GM18909 (cell line): ENCODE results near the gene ITGA11.

Source experiments
- ATAC-seq: cut with Tn5 transposase; IDR thresholded peaks from one replicate; pipeline ENCODE4 v1.9.1; 2021; ENCODE audit warnings: mild to moderate bottlenecking; ENCODE audit not compliant: unreplicated experiment, poor library complexity

Gene ITGA11, protein sequence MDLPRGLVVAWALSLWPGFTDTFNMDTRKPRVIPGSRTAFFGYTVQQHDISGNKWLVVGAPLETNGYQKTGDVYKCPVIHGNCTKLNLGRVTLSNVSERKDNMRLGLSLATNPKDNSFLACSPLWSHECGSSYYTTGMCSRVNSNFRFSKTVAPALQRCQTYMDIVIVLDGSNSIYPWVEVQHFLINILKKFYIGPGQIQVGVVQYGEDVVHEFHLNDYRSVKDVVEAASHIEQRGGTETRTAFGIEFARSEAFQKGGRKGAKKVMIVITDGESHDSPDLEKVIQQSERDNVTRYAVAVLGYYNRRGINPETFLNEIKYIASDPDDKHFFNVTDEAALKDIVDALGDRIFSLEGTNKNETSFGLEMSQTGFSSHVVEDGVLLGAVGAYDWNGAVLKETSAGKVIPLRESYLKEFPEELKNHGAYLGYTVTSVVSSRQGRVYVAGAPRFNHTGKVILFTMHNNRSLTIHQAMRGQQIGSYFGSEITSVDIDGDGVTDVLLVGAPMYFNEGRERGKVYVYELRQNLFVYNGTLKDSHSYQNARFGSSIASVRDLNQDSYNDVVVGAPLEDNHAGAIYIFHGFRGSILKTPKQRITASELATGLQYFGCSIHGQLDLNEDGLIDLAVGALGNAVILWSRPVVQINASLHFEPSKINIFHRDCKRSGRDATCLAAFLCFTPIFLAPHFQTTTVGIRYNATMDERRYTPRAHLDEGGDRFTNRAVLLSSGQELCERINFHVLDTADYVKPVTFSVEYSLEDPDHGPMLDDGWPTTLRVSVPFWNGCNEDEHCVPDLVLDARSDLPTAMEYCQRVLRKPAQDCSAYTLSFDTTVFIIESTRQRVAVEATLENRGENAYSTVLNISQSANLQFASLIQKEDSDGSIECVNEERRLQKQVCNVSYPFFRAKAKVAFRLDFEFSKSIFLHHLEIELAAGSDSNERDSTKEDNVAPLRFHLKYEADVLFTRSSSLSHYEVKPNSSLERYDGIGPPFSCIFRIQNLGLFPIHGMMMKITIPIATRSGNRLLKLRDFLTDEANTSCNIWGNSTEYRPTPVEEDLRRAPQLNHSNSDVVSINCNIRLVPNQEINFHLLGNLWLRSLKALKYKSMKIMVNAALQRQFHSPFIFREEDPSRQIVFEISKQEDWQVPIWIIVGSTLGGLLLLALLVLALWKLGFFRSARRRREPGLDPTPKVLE

DNA sequence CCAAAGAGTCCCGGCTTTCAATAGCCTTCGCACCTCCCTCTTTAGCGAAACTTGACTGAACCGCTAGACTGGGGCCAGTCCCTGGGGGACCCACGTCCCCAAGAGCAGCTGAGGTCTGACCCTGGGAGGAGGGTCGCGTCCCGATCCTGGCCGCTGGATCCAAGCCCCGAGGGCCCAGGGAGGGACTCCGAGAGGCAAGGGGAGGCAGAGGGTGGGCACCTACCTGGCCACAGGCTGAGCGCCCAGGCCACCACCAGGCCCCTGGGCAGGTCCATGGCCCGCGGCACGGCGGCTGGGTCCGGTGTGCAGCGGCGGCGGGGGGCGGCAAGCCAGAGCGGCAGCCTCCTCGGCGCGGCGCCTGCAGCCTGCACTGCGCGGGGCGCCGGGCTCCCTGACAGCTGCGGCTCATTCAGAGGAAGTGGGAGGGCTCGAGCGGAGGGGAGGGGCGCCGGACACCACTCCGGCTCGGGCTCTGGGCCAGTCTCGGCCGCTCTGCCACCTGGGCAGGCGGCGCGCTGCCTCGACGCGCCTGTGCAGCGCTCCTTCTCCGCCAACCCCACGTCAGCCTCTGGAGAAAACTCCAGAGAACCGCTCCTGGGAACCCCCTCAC is at the start of gene ITGA11:
TSS of gene ITGA11 (minus strand) at position 372 of the 610 bp plus-strand sequence. CDS start at position 275, 97 bp downstream.
- ATAC-seq = peak; percentile 54

DNA sequence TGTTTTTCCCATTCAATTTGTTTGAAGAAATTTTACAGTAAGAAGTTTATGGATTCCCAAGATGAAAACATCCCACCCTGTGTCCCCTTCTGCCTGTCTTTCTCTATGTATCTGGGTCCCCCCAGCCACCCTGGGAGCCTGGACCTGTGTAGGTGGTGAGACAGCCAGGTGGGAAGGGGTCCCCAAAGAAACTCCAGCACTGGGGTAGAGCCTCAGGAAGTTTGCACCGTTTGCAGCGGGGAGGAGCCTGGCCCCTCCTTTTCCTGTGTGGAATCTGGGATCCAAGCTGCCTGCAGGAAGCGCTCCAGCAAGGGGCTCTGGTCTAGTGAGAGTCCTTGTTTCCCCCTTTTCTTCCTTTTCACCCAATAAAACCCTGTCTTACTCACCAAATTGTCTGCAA is 49.4 kb upstream of the ITGA11 start:
- ATAC-seq = no peak

DNA sequence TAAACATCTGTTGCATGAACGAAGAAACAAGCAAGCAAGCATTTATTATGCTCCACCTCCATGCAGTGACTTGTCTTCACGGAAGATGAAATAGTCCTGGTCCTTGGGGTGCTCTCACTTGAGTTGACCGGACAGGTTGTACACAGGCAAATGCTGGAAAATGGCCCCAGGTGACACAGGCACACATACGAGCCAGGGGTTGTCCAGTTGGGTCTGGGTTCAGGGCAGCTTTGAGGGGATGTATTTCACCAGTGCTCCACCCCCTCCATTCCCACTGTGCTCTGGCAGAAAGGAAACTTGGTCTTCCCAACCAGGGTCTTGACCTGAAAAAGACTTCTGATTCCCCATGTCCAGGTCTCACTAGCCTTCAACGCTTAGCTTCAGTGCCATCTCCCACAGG is 48.3 kb upstream of the ITGA11 start:
- ATAC-seq = no peak

DNA sequence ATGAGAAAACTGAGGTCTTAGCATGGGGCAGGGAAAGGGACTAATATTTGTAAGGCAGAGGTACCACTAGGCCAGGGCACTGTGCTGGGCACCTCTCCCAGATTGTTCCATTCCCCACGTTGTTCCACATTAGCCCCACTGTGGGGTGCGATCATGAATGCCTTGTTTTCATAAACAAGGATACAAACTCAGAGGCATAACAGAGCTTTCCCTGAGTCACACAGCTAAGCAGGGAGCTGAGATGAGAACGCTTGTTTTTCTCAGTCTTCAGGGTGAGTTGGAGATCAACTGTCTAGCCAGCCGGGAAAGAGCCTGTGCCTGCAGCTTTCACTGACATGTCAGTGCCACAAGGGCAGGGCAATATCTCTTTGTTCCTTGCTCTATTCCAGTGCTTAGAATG is 47.9 kb upstream of the ITGA11 start:
- ATAC-seq = no peak

DNA sequence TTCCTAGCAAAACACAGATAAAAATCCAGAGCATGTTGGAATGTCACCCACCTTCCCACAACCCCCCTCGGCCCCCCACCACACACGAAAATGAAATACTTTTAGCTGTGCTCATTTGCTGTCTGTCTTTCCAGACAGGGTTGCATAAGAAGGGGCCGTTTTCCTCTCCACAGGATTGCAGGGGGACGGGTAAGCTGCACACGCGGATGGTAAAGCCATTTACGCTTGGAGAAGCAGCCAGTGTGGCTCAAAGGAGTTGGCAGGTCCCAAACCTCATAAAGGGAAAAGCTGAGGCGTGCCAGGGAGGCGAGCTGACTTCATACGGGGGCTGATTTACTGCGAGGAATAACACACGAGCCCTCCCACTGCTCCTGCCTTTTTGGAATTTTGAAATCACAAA is 47.4 kb upstream of the ITGA11 start:
- ATAC-seq = no peak

DNA sequence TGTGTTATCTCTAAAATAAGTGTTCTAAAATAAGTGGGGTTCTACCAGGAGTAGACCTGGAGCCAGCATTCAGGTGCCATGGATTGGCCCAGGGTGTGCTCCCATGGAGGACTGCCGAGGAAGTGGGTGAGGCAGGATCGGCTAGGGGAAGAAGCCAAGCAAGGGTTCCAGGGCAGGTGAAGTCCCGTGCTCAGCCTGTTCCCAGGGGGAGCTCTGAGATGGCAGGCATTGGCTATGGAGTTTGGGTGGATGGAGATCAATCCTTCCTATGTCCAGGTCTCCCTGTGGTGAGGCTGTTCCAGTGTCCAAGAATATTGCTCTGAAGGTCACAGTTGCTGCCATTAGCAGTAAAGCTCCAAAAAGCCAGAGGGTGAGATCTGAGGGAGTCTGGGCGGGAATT is 46.9 kb upstream of the ITGA11 start:
- no peak for ATAC-seq

DNA sequence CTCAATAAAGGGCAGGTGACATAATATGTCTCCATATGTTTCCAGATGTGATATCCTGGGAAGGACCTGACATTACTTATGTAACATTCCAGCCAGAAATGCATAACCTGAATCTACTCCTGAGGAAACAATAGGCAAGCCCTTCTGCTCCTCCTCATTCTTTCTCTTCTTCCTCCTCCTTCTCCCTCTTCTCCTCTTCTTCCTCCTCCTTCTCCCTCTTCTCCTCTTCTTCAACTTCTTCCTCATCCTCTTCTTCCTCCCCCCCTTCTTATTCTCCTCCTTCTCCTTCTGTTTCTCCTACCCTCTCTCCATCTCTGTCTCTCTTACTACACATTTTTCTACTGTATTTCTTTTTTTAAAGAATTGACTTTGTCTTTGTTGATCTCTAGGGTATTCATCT is 43.5 kb upstream of the ITGA11 start:
- ATAC-seq = no peak

DNA sequence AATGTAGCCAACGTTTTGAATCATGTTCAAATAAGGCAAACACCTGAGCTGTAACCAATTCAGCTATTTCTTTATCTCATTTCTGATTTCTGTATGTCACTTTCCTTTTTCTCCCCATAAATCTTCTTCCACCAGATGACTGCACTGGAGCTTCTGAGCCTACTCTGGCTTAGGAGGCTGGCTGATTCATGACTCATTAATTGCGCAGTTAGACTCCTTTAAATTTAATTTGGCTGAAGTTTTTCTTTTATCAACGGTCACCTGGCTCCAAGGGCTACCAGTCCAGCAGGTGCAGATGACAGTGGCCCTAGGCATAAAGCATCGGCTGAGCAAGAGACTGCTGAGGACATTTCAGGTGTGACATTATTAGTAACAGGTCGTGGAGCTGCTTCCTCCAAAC is 39.6 kb upstream of the ITGA11 start:
- ATAC-seq = no peak

DNA sequence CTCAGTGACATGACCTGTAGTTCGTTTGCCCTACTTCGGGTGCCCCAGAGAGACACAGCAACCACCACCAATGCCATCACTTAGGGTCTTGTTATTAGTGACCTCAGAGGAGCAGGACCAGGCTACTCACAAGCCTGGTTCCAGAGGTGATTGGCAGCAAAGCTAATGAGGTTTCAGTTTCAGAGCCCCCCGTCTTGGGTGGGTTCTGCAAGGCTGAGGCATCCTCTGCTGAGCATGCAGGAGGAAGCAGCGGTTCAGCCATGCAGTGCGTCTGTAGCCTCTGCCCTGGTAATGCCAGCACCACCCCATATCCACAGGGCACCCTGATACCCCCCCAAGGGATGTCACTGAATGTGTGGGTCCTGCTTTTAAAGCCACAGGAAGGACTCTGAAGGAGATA is 39.0 kb upstream of the ITGA11 start:
- no peak for ATAC-seq

DNA sequence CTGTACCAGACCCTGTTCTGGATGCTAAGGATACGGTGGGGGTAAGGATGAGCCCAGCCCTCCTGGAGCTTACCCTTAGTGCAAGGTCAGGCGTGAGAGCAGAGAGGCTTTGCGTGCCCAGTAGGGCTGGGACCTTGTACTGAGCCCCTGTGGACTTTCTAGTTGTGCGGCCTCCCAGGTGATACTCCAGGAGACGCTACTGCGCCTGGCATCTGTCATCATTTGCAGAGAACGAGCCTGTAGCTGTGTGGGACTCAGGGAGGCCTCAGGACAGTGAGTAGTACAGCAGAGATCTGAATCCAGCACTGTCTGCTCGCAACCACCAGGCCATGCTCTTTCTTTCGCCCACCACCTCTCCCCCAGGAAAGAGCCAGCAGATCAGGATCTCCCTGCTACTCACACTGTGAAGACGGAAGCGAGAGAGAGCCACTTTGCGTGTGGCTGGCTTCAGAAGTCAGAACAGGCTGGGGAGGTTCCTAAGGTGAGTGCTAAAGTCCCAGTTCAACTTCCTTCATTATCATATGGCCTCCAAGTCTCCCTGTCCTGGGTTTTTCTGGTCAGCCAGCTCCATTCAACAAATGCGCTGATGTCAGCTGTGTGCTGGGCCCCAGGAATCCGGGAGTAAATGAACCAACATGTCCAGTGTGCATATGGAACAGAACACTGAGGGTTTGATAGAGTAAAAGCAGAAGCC is 38.2 kb upstream of the ITGA11 start:
- no peak for ATAC-seq

DNA sequence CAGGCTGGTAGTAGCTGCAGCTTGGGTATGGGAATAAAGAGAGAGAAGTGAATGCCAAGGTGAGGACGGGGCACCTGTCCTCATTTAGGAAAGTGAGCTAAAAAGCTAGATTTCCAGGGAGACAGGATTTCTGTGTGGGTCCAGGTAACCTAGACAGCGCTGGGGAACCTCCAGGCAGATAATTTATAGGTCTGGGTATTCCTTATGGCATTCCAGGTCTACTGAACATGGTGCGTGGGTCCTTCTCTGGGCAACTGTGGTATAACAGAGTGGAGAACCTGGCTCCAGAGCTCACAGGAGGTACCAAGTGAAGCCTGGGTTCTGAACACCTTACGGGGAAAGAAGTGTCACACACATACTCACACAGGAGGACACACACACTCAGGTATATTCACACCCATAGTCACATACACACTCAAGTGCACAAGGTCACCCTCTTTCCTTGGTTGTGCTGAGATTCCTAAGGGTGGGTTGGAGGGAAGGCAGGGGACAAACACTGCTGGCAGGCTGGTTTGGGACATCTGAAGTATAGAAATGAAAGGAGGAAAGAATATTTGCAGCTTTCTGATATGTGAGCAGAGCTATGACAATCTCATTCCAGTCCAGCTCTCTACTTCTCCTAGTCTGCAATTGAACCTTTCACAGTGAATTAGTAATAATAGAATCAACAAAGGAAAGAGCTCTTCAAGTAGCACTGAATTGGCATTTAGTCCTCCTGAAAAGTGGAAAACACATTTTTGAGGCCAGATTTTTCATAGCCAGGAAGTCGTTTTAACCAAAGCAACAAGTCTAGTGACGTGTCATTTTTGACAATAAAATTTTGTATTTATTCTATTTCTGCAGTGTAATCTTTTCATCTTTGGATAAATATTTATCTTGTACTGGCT is 37.4 kb upstream of the ITGA11 start:
- no peak for ATAC-seq

DNA sequence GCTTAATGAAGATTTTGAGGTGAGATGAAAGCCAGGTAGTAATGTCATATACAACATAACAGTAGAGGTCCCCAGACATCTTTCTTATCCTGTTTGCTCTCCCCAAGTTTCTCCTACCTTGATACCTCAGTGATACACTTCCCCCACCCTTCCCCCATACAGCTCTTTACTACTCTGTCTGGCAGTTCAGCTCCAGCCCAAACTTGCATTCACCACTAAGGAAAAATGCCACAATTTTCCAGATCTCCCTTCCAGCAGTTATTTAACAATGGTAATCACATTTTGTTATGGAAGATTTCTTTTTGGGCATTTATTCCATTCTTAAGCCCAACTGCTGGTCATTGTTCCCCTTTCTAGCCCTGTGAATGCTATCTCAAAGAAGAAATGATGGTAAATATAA is 34.9 kb upstream of the ITGA11 start:
- ATAC-seq = no peak

DNA sequence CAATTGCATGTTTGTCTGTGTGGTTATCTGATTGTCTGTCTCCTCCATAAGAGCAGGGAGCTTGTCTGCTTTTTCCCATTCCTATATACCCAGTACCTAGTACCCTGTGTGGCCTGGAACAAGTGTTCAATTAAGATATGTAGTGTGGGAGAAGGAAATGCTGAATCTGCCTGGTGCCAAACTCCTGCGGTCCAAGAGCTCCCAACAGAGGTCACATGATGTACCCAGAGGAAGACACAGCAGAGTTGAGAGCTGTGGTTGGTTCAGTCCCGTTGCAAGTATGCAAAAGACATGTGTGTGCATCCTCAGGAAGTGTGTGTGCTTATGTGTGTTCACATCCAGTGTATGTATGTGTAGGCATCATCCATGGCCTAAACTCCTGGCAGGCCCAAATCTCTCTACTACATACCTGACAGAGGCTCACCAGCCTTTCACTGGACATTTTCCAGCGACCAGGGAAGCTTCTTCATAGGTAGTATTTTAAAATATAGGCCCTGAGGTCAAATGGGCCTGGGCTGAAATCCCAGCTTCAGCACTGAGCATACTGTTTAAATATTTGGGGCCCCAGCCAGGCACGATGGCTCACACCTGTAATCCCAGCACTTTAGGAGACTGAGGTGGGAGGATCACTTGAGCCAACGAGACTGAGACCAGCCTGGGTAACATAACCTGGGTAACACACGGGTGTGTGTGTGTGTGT is 34.0 kb upstream of the ITGA11 start:
- no peak for ATAC-seq

DNA sequence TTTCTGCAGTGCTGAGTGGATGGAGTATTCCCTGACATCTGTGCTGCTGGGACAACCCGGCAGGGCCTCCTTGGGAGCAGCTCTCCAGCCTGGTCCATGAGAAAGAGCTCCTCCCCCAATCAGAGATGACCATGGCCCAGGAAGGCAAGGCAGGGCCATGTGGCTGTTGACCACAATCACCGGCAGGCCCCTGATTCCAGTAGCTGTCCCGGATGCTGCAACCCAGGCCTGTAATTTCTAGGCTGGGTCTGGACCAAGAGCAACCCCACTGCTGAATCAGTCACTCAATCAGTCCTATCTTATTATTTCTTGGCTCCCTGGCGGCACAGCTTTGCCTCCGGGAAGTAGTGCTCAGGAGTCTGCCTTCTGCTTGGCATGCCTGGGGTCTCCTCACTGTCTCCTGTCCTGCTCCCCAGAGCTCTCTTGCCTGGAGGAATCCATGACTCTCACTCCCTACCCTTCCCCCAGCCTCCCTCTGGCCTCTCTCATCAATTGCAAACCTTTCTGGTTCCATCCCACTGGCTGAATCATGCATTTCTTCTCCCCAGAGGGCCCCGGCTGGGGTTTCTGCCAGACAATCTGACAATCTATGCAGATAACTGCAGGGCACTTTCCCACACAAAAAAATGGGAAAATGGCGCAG is 32.6 kb upstream of the ITGA11 start:
- ATAC-seq = no peak

DNA sequence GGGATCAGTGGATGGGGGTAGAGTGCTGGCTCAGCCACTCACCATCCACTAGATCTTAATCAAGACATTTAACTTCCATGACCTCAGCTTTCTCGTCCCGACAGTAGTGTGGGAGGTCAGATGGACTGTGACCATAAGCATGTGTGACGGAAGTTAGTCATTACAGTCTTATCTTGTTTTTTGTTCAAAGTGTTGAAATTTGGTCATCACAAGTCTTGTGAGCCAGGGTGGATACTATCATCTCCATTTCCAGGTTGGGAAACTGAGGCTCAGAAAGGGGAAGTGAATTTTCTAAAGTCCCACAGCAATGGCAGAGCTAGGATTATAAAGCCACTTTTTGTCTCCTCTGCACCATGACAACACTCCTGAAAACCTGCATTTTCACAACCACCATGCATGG is 32.0 kb upstream of the ITGA11 start:
- ATAC-seq = no peak

DNA sequence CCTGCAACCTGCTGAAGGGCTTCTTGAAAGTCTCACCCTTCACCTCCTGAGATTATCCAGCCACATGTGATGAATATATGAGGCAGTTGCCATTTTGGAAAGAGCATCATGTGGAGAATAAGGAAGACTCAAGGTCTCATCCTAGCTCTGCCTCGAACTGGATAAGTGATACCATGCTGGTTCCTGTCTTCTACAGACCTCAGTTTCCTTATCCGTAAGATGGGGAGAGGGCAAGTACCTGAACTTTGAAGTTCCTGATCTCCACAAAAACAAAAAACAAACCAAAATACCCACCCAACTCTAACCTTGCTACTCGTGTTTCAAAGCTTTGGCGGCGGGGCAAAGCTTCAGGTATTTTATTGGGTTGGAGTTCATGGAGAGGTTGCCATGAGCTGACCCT is 31.5 kb upstream of the ITGA11 start:
- ATAC-seq = no peak

DNA sequence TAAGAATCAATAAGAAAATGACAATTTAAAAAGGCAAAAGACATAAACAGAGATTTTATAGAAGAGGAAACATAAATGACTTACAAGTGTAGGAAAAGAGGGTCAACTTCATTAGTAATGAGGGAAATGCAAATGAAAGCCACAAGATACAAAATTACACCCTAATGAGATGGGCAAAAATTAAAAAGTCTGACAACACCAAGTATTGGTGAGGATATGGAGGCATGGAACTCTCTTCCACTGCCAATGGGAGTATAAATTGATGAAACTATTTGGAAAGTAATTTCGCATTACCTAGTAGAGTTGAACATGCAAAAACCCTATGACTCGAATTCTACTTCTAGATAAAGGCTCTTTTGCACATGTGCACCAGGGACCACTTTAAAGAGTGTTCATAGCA is 28.2 kb upstream of the ITGA11 start:
- ATAC-seq = no peak

DNA sequence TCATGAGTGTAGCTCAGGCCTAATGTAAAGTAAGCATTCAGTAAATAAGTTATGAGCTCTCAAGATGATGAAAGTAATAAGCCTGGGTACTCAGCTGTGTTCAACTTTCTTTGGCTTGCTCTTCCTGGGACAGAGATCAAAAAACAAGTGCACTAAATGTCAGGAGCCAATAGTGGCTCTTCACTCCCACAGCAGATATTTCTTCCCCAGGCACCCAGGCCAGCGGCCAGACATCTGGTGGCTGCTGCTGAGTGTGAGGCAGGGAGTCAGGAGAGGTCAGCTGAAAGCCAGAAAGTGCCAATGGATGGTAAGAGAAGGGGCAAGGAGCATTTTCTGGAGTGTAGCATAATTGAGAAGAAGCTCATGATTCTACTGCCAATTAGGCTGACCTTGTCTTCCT is 18.2 kb upstream of the ITGA11 start:
- no peak for ATAC-seq
